Progenitor cell of endocrine pancreas (in vitro differentiated cells): ENCODE data around the gene CCDC137. TPM values are rescaled to one million over a fixed set of nuclear protein-coding genes. Genes with fewer than 3 reads are reported as not detected.

Experiments used
- DNase-seq: peaks from one replicate; pipeline ENCODE4 v3.0.0; 2021; ENCODE audit warnings: low spot score; ENCODE audit not compliant: unreplicated experiment
- H3K27ac Mint-ChIP-seq: 2 replicates; pipeline ENCODE4 v1.8.0; 2021; ENCODE audit warnings: mild to moderate bottlenecking, moderate library complexity, mixed read lengths
- H3K27me3 Mint-ChIP-seq: 2 replicates; pipeline ENCODE4 v1.8.0; 2021; ENCODE audit warnings: mixed read lengths
- H3K36me3 Mint-ChIP-seq: 2 replicates; pipeline ENCODE4 v1.8.0; 2022; ENCODE audit warnings: mixed read lengths; ENCODE audit not compliant: insufficient read depth
- H3K4me1 Mint-ChIP-seq: 2 replicates; pipeline ENCODE4 v1.8.0; 2021; ENCODE audit warnings: low read depth, mixed read lengths
- H3K4me3 Mint-ChIP-seq: 2 replicates; pipeline ENCODE4 v1.8.0; 2021; ENCODE audit warnings: low read depth, mild to moderate bottlenecking, moderate library complexity, mixed read lengths
- H3K9me3 Mint-ChIP-seq: 2 replicates; pipeline ENCODE4 v1.8.0; 2021; ENCODE audit warnings: low read depth, mixed read lengths
- CTCF ChIP-seq: fragments of 200-600 bp; sonication (generic); IDR thresholded peaks from one replicate; pipeline ENCODE4 v1.5.0; 2021; ENCODE audit warnings: antibody characterized with exemption, mild to moderate bottlenecking; ENCODE audit not compliant: unreplicated experiment
- total RNA-seq: library from RNA; stranded (reverse); gene quantifications from 2 replicates; pipeline ENCODE4 v1.2.1, GENCODE V29; 2021

Gene CCDC137
- total RNA-seq, 1 donor from 2014 or later: 26.6 TPM

DNA sequence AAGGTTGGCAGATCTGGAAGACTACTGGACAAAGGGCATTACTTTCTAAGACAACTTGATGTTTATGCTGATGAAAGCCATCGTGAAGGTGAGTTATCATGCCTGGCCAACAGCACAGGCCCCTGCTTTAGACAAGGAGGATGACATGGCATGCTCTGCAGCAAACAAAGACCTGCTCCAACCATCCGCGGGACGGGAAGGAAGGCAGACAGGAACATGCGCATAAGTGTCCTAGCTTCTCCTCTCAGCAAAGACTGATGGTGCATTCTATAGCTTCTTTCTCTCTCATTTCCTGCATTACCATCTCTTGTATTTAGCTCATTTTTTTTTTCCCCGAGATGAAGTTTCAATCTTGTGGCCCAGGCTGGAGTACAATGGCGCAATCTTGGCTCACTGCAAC, 35.1 kb upstream of the CCDC137 start:
- Mint-ChIP-seq H3K4me1 (peaks cover 10% of the 10 kb centered on the region), H3K36me3 (peaks cover 7% of the 10 kb centered on the region), H3K4me3 (no peak overlapping the region), H3K9me3 (no peaks in the 10 kb centered on the region), H3K27me3 (no peaks in the 10 kb centered on the region), H3K27ac (no peak overlapping the region)
- no peak for DNase-seq
- TF ChIP-seq CTCF: no peak

GRCh38 chr17:81635431-81635830, 31.1 kb upstream of the CCDC137 start:
- Mint-ChIP-seq H3K27me3 (no peaks in the 10 kb centered on the region), H3K4me3 (peak overlapping the region; percentile 89), H3K27ac (peak overlapping the region; percentile 96), H3K4me1 (peaks cover 11% of the 10 kb centered on the region), H3K9me3 (no peaks in the 10 kb centered on the region), H3K36me3 (no peaks in the 10 kb centered on the region)
- TF ChIP-seq CTCF: no peak
- DNase-seq: no peak

GRCh38 chr17:81635973-81636504, 30.5 kb upstream of the CCDC137 start:
- peak overlapping the region; percentile 89 for H3K4me3 Mint-ChIP-seq
- H3K36me3 Mint-ChIP-seq: no peaks in the 10 kb centered on the region
- H3K27me3 Mint-ChIP-seq: no peaks in the 10 kb centered on the region

GRCh38 chr17:81636505-81637288, 29.8 kb upstream of the CCDC137 start, which contains the start of the genes NPLOC4 and TSPAN10:
NPLOC4 (minus strand) TSS chr17:81637112; CDS start chr17:81636930, 182 bp downstream.
TSPAN10 (plus strand) TSS chr17:81637196; CDS start chr17:81642413, 5,217 bp downstream.
- Mint-ChIP-seq H3K9me3 (no peaks in the 10 kb centered on the region), H3K27me3 (no peaks in the 10 kb centered on the region), H3K36me3 (no peaks in the 10 kb centered on the region), H3K4me3 (peak within 1 kb of the TSS; percentile 89), H3K27ac (peak within 1 kb of the TSS; percentile 96), H3K4me1 (peaks cover 11% of the 10 kb centered on the region)
- DNase-seq: peak; percentile 83
- no peak for TF ChIP-seq CTCF

More at GRCh38 chr17:81635973-81636504, 30.5 kb upstream of the CCDC137 start:
- TF ChIP-seq CTCF: no peak
- Mint-ChIP-seq H3K9me3 (no peaks in the 10 kb centered on the region), H3K27ac (peak overlapping the region; percentile 96), H3K4me1 (peaks cover 11% of the 10 kb centered on the region)
- DNase-seq: no peak

- peak overlapping the region; percentile 49 for H3K27ac Mint-ChIP-seq
- no peak for TF ChIP-seq CTCF
- H3K36me3 Mint-ChIP-seq: no peaks in the 10 kb centered on the region
- no peaks in the 10 kb centered on the region for H3K27me3 Mint-ChIP-seq
- DNase-seq: no peak
- H3K9me3 Mint-ChIP-seq: no peaks in the 10 kb centered on the region
- peaks cover 11% of the 10 kb centered on the region for H3K4me1 Mint-ChIP-seq
- no peak overlapping the region for H3K4me3 Mint-ChIP-seq
Measured at GRCh38 chr17:81638683-81639082, 27.9 kb upstream of the CCDC137 start.
